Left lobe of liver (tissue), 2 donors: ENCODE measurements around the gene BTBD16. TPM values are rescaled to one million over a fixed set of nuclear protein-coding genes. Genes with fewer than 3 reads are reported as not detected.

Experiments
- ATAC-seq: fragments of 200-7000 bp; cut with Tn5 transposase; one replicate; pipeline ENCODE4 v1.9.1; 2020; ENCODE audit warnings: mild to moderate bottlenecking, moderate library complexity
- DNase-seq: peaks from one replicate; pipeline ENCODE4 v3.0.0-alpha.2; 2020; ENCODE audit warnings: low spot score
- total RNA-seq: library from RNA; stranded (reverse); gene quantifications from one replicate; pipeline ENCODE4 v1.2.1, GENCODE V29; 2021
- donor health status: DM: no; HTN: no; CAD: no; lungs with moderate emphysema.
- donor health status: DM: no; HTN: yes; CAD: no.

The BTBD16 gene
- total RNA-seq, 1 donor from 2014 or later = 1.5 TPM

DNA sequence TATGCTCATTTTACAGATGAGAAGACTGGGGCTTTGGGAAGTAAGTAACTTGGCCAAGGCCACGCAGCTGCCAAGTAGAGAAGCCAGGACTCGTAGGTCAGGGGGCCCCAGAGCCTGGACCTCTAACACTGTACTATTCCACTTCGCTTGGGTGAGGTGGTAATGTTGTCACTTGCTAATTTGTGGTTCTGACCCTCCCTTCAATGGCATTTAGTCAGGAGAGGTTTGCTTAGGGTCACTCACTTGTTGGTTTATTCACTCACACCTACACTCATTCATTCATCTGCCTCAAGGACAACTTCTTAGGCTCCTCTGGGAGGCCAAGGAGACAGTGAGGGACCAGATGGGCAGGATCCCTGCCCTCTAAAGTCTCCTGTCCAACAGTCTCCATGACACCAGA is 21.3 kb downstream of the BTBD16 start:
- ATAC-seq (no peak), DNase-seq (no peak)

DNA sequence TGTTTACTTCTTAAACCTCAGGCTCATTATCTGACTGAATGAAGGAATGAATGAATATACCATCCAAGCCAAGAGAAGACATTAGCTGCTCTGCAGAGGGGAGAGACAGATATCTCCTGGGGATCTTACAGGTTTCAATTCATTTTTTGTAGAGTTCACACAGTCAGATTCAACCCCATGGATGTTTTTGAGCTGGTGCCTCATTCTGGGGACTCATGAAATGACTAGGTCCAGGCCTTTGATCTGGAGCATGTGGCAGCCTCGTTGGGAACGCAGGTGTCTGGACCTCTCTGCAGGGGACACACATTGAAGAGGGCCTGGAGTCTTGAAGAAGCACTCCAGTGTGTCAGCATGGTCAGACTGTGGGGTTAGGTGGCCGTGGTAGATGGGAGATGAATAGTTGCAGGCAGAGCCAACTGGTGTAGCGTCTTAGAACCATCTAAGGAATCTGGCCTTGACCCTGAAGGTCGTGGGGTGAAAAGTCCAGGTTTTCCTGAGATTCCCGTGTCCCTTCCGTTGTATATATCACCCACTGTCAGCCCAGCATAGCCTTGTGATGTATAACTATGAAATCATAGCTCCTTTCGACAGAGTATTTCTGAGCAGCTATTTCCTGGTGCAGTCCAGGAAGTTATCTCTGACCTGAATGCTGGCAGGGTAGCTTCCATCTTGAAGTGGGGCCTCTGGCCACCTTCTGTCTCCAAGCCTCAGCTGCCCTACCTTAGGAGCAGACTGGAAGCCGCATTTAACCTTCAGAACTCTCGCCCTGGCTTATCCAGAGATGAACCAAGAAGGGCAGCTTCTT is 22.3 kb downstream of the BTBD16 start:
- no peak for DNase-seq
- no peak for ATAC-seq

- DNase-seq = peak; percentile 24
- ATAC-seq = no peak
These were observed 22.9 kb downstream of the BTBD16 start for GRCh38 chr10:122293961-122294380.

DNA sequence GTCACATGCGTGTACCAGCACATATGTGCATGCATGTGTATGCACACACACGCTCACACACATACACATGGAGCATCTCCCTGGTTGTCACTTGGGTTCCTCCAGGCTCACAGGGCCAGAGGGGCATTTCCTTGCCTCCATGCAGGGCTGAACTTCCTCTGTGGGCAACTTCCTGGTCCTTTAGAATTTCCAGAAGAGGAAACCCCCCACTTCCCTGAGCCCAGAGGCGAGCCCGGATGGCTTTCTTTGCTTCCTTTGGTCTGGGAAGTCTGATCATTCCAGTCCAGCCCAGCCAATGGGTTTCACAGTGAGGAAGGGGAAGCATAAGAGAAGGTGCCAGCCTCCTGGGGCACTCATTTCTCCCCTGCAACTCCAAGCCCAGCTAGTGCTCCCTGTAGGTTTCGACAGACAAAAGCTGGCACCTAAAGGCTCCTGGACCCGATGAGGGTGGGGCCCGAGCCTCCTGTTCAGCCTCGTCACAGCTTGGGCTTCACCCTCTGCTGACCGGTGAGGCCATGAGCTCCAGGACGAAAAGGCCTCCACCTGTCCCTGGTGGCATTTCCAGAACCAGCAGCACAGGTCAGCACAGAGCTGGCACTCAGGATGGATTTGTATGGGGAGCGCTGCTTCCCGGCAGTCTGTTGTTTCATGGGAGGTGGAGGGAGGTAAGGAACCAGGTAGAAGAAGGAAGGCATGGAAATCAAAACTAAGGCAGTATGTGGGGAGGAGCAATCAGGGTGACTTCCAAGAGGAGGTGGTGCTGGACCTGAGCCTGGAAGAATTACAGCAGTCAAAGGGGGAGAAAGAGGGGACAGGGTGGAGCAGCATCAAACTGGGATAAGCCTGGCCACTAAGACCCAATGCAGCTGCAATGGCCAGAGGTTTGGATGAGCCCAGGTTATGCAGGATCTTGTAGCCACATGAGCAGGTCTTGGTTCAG is 23.7 kb downstream of the BTBD16 start:
- DNase-seq (peak; percentile 27), ATAC-seq (no peak)

DNA sequence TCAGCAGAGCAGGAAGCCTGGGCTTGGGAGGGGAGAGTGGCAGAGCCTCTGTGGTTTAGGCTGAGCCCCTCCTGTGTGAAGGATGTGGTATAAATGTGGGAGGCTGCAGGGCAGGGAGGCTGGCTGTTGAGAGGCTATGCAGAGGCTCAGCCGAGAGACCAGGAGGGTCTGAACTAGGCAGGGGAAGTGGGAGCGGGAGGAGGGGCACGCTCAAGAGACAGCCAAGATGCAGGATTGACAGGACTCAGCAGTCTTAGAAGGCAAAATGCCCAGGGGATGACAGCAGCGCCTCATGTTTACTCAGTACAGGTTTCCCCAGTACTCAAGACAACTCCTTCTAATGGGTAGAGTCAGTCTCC is 24.3 kb downstream of the BTBD16 start:
- peak; percentile 33 for DNase-seq
- ATAC-seq = no peak

DNA sequence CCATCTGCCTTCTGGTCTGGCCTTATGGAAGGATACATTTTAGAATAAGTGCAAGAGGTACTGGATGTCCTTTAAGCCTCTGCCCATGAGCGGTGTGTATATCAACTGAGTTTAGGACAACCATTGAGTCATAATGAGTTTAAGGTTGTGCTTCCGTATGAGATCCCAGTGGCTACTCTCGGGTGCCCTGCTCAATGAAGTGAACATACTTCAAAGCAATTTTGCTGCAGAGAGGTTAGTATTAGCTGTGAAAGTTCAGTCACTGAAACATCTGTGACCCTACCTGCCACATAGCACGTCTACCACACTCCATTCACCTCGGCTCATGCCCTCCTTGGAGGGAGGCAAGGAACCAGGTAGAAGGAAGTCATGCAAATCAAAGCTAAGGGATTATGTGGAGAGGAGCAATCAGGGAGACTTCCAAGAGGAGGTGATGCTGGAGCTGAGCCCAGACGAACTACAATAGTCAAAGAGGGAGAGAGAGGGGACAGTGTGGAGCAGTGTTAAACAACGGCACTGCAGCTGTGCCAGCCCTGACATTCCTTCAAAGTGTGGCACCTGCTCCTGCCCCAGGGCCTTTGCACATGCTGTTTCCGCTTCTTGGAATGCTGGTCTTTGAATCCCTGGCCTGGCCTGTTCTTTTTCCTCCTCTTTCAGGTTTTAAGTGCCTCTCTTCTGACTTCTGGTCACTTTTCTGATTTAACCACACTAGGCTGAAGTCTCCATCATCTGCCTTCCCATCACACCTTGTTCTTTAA is 25.4 kb downstream of the BTBD16 start:
- DNase-seq = peak; percentile 19
- ATAC-seq = no peak

DNA sequence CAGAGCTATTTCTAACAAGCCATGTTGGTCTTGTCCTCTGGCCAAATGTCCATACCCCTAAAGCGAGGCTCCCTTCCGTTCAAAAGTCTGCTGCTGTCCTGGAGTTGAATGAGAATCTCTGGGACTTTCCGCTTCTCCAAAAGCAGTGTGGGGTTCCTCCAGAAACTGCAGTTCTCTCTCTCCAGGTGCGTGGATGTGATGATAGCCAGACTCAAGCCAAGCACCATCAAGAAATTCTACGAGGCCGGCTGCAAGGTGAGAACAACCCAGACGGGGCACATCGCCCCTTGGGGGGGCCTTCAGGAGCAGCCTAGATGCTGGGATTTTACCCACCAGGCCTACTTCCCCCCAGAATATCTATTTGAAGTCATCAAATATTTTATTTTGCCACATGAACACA is 26.5 kb downstream of the BTBD16 start:
- ATAC-seq (no peak), DNase-seq (no peak)

GRCh38 chr10:122298206-122298597 is 27.1 kb downstream of the BTBD16 start:
- ATAC-seq (no peak), DNase-seq (no peak)

DNA sequence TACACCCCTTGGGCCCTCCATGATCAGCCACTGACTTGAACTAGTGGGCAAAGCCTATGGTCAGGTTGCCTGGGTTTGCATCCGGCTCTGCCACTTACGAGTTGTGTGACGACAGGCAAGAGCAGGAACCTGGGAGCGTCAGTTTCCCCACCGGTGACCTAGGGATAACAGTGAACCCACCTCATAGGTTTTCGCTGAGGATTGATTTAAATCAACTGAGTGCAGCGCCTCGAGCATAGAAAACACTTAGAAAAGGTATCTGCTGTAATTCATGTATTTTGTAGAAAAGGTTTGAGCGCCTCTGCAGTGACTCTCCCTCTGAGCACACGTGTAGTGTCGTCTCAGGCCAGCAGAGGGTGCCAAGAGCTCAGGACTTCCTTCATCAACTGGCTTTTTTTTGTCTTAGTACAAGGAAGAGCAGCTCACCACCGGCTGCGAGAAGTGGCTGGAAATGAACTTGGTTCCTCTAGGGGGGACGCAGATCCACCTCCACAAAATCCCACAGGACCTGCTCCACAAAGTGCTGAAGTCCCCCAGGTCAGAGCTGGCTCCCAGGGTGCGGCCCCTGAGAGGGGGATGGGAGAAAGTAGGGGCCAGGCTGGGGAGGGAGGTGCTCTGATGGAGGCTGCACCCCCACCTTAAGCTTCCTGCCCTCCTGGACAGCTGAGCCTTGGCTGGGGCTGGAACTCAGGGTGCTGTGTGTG is 27.7 kb downstream of the BTBD16 start:
- ATAC-seq (peak; percentile 95), DNase-seq (peak; percentile 72)

DNA sequence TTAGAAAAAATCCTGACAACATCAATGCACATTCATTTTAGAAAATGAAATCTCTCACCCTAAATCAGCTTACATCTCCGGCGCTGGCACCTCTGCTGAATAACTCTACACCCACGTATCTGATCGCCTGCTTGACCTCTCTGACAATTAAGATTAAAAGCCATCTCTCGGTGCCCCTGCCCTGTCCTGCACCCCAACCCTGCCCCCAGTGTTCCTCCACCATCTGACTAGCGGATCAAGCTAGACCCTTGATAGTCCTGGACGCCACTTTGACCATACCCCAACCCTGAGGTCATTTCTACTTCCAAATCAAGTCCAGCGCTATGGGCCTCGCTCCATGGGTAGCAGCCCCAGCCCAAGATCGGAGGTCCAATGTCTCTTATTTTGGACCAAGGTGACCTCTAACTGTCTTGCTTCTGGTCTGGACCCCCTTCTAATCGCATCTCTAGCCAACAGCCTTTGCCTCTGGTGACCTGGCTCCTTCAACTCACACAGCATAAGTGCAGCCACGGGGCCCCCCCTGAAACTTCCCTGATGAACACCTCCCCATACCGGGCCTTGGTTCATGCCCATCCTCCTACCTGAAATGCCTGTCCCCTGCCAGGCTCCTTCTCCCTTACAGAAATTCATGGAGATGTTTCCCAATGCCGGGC is 28.5 kb downstream of the BTBD16 start:
- no peak for ATAC-seq
- no peak for DNase-seq

- ATAC-seq = peak; percentile 52
- DNase-seq = no peak
These were observed 30.1 kb downstream of the BTBD16 start for GRCh38 chr10:122301055-122301810.

GRCh38 chr10:122301811-122302115 is 30.7 kb downstream of the BTBD16 start:
- DNase-seq = no peak
- no peak for ATAC-seq

DNA sequence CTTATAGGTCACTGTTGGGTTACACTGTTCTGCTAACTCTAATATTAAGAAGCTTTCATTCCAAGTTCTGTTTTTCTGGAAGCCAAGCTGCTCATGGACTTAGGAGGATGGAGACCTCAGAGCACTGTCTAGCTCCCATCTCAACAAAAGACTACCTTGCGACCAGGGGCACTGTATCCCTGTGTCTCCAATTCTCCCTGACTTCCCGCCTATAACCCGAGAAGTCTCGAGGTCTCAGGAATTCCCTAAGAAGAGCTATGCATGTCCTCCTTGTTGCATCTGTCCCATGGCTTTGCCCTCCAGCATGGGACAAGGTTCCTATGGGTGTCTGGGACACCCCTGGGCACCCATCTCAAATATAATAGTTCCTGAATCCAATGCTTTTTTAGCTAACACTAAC is 31.2 kb downstream of the BTBD16 start:
- DNase-seq (no peak), ATAC-seq (no peak)

DNA sequence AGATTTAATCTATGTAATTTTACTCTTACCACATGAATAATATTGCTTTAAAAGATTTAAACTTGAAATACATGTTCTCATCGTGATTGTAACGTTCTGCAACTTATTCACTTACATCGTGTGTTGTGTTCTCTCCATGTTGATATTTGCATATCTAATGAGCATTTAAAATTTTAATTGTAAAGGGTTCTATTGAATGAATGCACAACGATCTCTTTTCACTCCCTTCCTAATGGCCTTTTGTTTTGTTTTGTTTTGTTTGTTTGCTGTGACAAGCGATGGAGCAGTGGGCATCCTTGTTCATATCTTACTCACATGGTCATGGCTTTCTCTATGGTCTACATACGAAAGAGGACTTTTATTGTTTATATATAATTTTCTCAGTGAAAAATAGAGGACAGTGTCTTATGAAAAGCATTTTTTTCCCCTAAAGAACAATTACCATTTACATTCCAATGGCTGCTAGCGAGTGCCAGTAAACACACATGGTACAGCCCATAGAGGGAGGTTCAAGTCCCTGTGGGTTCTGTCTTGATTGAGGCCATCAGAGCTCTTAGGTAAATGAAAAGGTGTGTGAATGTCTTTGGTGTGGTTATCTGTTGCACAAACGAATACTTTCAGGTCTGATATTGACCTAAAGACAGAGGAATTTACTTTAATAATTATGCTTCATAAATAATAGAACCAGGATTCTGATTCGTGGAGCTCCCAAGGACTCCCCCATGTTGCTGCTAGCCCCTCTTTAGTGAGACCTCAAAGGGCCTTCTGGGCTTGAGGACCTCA is 32.4 kb downstream of the BTBD16 start:
- DNase-seq (no peak), ATAC-seq (no peak)

GRCh38 chr10:122304054-122304579 is 33.0 kb downstream of the BTBD16 start:
- DNase-seq (no peak), ATAC-seq (peak; percentile 48)

DNA sequence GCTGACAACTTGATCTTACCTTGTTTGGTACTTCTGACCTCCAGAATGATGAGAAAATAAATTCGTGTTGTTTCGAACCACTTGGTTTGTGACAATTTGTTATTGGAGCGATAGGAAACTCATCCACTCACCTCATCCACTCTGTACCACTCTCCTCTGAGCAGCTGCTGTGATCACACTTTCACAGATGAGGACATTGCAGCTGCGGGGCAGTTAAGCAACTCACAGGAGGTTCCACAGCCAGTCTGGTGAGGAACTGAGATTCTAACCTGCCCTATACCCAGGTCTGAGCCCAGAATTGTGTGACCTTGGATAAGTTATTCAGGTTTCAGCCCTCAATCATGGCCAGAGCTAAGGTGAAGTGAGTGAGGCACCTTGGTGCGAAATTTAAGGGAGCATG is 35.2 kb downstream of the BTBD16 start:
- ATAC-seq (no peak), DNase-seq (no peak)

DNA sequence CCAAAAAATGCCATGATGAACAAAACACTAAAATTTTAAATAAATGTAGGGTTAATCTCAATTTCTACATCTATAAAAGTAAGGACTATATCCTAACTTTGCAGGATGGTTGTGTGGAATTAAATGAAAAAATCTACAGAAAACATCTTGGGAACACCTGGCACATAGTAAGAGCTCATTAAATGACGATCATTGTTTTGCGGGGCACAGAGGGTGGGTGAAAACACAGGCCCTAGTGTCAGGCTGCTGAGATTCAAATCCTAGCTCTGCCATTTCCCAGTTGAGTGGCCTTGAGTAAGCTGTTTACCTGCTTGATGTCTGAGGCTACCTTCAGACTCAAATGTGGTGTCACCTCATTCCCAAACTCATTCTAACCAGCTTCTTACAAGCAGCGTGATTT is 35.6 kb downstream of the BTBD16 start:
- ATAC-seq = no peak
- no peak for DNase-seq

GRCh38 chr10:122307669-122308416 is 36.7 kb downstream of the BTBD16 start:
- ATAC-seq (no peak), DNase-seq (no peak)
